EH (cell line): ENCODE data around the gene PLEKHG4B.
"Not testable (repeated sequence)": the region's sequence is repeated elsewhere in the genome, so short reads cannot be mapped to it uniquely, and the experiment has no call there.

ENCODE experiments used
- DNase-seq: peaks from one replicate; pipeline ENCODE4 v3.0.0-alpha.2; 2015; ENCODE audit warnings: low read depth

Gene PLEKHG4B

GRCh38 chr5:204462-204861 lies 112.5 kb downstream of the PLEKHG4B start:
- no peak for DNase-seq

GRCh38 chr5:204966-205670 lies 113.2 kb downstream of the PLEKHG4B start:
- no peak for DNase-seq

DNA sequence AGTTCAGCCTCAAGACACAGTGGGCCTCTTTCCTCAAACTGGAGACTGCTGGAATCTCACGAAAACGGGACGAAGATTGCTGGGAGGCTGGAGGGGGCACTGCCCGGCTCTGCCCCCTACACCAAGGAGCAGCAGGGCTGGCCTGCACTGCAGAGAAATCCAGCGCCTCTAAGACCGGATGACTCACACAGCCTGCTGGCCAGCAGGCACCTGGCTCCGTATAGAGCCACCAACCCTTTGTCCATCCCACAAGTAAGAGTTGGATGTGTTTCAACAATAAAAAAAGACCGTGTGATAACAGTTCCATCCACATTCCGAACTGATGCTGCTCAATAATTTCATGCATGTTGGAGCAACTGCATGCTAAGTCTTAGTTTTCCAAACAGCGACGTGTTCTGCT lies 114.4 kb downstream of the PLEKHG4B start:
- no peak for DNase-seq

DNA sequence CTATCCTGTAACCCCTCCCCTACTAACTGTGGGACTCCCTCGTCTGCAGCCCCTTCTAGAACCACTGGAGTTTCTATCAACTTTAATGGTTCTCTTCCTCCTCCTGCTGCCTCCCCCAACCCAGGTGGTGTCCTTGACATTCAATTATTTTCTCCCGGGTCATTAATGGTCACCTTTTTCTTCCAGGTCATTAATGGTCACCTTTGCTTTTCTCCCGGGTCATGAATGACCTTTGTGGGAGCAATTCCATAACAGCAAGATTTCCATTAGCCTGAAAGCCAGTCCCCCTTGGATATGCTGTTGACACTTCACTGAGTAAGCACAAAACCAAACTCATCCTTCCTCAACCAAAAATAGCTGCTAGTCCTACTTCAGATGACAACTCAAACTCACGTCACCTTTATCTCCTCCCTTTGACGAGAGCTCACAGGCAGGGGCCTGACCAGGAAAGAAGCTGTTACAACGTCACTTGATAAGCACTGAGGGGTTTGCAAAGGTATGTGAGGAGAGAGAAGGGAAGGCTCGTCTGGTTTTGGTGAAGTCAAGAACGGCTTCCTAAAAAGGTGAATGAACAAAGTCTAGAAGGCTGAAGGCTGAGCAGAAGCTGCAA lies 115.1 kb downstream of the PLEKHG4B start:
- no peak for DNase-seq

GRCh38 chr5:207599-207998 lies 115.6 kb downstream of the PLEKHG4B start:
- DNase-seq, result peak; percentile 79

GRCh38 chr5:208449-209114 lies 116.6 kb downstream of the PLEKHG4B start:
- no peak for DNase-seq

- no peak for DNase-seq
Measured at GRCh38 chr5:213803-214395, 121.9 kb downstream of the PLEKHG4B start.

DNA sequence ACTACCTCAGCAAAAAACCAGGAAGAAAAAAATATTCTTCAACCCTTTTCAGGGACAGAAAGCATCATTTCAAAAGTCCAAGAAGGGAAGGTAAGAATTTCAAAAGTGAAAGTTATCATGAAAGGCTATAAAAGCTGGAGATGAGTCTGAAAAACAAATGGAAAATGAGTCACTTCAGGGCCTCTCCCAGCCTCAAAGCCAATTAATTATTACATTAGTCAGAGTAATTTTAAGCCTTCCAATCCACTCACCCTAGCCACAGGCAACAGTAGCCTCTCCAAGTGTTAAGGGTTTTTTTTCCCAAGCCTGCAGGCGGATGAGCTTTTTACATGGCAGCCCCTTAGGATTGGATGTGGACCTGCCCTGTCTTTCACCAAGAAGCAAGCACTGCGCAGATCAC lies 123.3 kb downstream of the PLEKHG4B start:
- DNase-seq, result peak; percentile 70

- DNase-seq, result not testable (repeated sequence)
Measured at GRCh38 chr5:216076-216475, 124.1 kb downstream of the PLEKHG4B start.

GRCh38 chr5:217494-218456 lies 125.8 kb downstream of the PLEKHG4B start, which contains the start of the genes CCDC127 and SDHA:
Gene CCDC127 (minus strand): TSS chr5:218153. CDS start chr5:216849, 1,304 bp downstream.
Gene SDHA (plus strand): TSS chr5:218320. CDS start chr5:218356, 36 bp downstream.
- DNase-seq, result peak; percentile 93

DNA sequence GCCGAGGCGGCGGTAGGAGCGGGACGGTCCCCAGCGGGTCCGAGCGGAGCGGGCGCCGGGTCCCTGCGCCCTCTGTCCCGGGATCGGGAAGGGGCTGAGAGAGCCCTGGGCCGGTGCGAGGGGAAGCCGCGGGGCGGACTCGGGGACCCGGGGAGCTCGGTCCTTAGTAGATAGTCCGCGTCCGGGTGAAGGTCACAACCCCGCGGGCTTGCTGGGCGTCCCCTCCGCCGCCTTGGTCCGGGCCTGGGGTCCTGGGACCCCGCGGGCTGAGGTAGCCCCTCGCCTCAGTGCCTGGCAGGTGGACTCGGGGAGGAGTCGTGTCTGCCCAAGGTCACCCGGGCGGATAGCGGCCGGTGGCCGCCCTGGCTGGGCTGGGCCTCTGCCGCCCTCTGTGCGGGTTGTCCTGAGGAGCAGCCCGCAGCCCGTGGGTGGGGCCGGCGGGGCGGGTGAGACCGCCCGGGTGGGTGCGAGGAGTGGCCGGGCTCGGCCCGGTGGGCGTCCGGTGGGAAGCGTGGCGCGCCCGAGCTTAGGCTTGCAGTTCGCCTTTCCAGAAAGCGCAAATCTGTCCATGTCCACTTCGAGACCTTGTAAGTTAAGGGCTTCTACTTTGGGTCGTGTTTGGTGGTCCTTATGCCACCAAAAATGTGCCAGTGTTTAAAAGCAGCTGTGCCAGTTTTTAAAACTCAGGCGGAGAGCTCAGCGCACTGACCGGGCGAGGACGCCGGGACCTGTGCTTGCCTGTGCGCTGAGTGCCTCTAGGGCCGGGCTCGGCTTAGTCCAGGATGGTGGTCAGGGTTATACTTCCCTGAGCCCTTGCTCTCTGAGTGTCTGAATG lies 126.7 kb downstream of the PLEKHG4B start:
- peak; percentile 57 for DNase-seq

DNA sequence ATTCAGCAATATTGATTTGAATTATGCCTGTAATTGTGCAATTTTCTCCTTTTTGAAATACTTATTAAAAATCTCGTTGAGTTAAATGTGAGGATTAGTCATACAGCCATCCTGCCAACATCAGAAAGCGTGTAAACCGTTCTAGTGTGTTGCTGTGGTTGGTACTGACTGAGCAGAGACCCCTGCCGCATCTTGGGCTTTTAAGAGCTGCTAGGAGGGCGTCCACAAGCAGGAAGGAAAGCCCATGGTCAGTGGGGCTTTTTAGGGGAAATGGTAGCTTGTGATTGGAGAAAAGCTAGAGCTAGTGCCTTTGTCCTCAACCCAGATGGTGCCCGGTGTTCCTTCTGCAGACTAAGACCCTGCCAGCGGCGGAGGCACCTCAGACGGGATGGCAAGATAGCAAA lies 127.5 kb downstream of the PLEKHG4B start:
- peak; percentile 53 for DNase-seq

GRCh38 chr5:219991-220390 lies 128.0 kb downstream of the PLEKHG4B start:
- DNase-seq, result peak; percentile 16

- peak; percentile 25 for DNase-seq
Measured at GRCh38 chr5:222951-223715, 131.2 kb downstream of the PLEKHG4B start.

DNA sequence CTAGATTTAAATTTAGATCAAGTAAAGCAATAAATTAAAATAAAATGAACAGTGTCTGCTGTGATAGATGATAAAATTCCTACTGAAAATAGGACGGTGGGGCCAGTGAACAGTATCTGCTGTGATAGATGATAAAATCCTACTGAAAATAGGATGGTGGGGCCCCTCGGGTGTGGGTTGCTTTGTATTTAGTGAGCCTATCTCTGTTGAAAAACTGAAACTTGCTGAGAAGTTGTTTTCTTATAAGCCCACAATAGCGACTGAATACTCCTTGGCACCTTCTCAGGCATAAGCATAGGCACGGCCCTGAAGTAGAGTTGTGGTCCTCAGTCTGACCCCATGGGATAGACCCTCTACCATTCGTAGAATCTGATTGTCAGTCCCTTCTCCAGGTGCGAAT lies 131.8 kb downstream of the PLEKHG4B start:
- DNase-seq, result no peak

DNA sequence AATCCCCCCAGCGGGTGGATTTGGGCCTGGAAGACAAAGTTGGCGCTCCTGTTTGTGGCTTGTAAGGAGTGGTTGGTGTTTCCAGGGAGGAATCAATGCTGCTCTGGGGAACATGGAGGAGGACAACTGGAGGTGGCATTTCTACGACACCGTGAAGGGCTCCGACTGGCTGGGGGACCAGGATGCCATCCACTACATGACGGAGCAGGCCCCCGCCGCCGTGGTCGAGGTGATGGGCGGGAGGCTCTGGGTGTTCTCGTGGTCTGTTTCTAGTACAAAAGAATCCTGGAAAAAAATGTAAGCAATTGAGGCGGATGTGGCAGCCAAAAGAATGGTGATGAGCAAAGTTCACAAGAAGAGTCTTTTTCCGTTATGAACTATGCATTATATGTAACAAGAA lies 133.4 kb downstream of the PLEKHG4B start:
- no peak for DNase-seq

GRCh38 chr5:227375-227774 lies 135.4 kb downstream of the PLEKHG4B start:
- not testable (repeated sequence) for DNase-seq

DNA sequence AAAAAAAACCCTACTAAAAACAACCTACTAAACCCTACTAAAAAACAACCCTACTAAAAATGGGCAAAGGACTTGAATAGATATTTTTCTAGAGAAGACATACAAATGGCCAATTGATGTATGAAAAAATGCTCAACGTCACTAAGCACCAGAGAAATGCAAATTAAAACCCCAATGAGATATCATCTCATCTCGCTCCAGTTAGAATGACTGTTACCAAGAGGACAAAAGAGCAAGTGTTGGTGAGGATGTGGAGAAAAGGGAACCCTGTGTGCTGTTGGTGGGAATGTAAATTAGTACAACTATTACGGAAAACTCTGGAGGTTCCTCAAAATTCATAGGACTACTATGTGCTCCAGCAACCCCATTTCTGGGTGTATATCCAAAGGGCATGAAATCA lies 136.9 kb downstream of the PLEKHG4B start:
- no peak for DNase-seq

GRCh38 chr5:230711-231110 lies 138.7 kb downstream of the PLEKHG4B start:
- DNase-seq, result no peak

GRCh38 chr5:231661-232060 lies 139.7 kb downstream of the PLEKHG4B start:
- no peak for DNase-seq
